Cardiac muscle cell (in vitro differentiated cells and primary cell): ENCODE measurements around the gene CEP290. TPM values are rescaled to one million over a fixed set of nuclear protein-coding genes. Genes with fewer than 3 reads are reported as not detected.

Experiments
- DNase-seq, 2 donors: peaks; one replicate each; pipeline versions ENCODE4 v3.0.0 to v3.0.0-alpha.2; 2010 to 2017; ENCODE audit warnings: low read depth in 1 of 2, low spot score in 1 of 2
- H3K27ac ChIP-seq: fragments of 200-600 bp; sonication (generic); 2 replicates; pipeline ENCODE4 v1.5.1; 2016
- H3K27me3 ChIP-seq: fragments of 200-600 bp; sonication (generic); 2 replicates; pipeline ENCODE4 v1.6.0; 2016; ENCODE audit warnings: control low read depth
- H3K36me3 ChIP-seq: fragments of 200-600 bp; sonication (generic); 2 replicates; pipeline ENCODE4 v1.5.1; 2016; ENCODE audit warnings: control low read depth
- H3K4me1 ChIP-seq: fragments of 200-600 bp; sonication (generic); 2 replicates; pipeline ENCODE4 v1.8.1; 2017; ENCODE audit warnings: low read depth, mild to moderate bottlenecking, mixed run types
- H3K4me3 ChIP-seq: fragments of 200-600 bp; sonication (generic); 2 replicates; pipeline ENCODE4 v1.5.1; 2016; ENCODE audit warnings: mild to moderate bottlenecking
- H3K9me3 ChIP-seq: fragments of 200-600 bp; sonication (generic); 2 replicates; pipeline ENCODE4 v1.5.1; 2017; ENCODE audit warnings: low read depth, mild to moderate bottlenecking, control low read depth
- CTCF ChIP-seq: IDR thresholded peaks from 2 replicates; pipeline ENCODE4 v1.5.1; 2012; ENCODE audit warnings: low read depth, mild to moderate bottlenecking, low read length
- polyA plus RNA-seq: library from polyadenylated mRNA; unstranded; fragments of >200 nt; fragmentation: Nextera tagmentation; extraction: Ambion mirVana; gene quantifications from 2 replicates; pipeline ENCODE4 v1.2.1, GENCODE V29; 2016
- total RNA-seq: library from RNA; depleted of rRNA; stranded (reverse); fragments of >200 nt; gene quantifications from 2 replicates; pipeline ENCODE4 v1.2.3, GENCODE V29; 2016

CEP290 gene
- total and polyA plus RNA-seq, 2 experiments from 2014 or later: 16.7 to 32.4 TPM

GRCh38 chr12:88156075-88156654, 14.3 kb upstream of the CEP290 start:
- no peak for DNase-seq
- H3K9me3 ChIP-seq: no peaks in the 10 kb centered on the region
- no peaks in the 10 kb centered on the region for H3K27me3 ChIP-seq
- no peak for TF ChIP-seq CTCF
- H3K4me1 ChIP-seq: no peaks in the 10 kb centered on the region
- no peak overlapping the region for H3K27ac ChIP-seq
- no peaks in the 10 kb centered on the region for H3K36me3 ChIP-seq
- no peak overlapping the region for H3K4me3 ChIP-seq

GRCh38 chr12:88153959-88154358, 12.1 kb upstream of the CEP290 start:
- no peaks in the 10 kb centered on the region for H3K27me3 ChIP-seq
- peak; percentile 23 to 73 for DNase-seq
- no peaks in the 10 kb centered on the region for H3K9me3 ChIP-seq
- no peak overlapping the region for H3K27ac ChIP-seq
- H3K4me1 ChIP-seq: no peaks in the 10 kb centered on the region
- H3K4me3 ChIP-seq: no peak overlapping the region
- no peaks in the 10 kb centered on the region for H3K36me3 ChIP-seq
- peak; percentile 38 for TF ChIP-seq CTCF

GRCh38 chr12:88150063-88150462, 8.2 kb upstream of the CEP290 start:
- no peak overlapping the region for H3K27ac ChIP-seq
- H3K27me3 ChIP-seq: no peaks in the 10 kb centered on the region
- no peak for DNase-seq
- H3K9me3 ChIP-seq: no peaks in the 10 kb centered on the region
- TF ChIP-seq CTCF: no peak
- H3K4me3 ChIP-seq: no peak overlapping the region
- no peaks in the 10 kb centered on the region for H3K4me1 ChIP-seq
- no peaks in the 10 kb centered on the region for H3K36me3 ChIP-seq

GRCh38 chr12:88145567-88146505, 3.9 kb upstream of the CEP290 start:
- no peak for TF ChIP-seq CTCF
- no peak for DNase-seq
- Histone ChIP-seq H3K4me3 (no peak overlapping the region), H3K36me3 (no peaks in the 10 kb centered on the region), H3K27me3 (no peaks in the 10 kb centered on the region), H3K27ac (no peak overlapping the region), H3K4me1 (peaks cover 2% of the 10 kb centered on the region), H3K9me3 (no peaks in the 10 kb centered on the region)

GRCh38 chr12:88144546-88145468, 2.9 kb upstream of the CEP290 start:
- no peak for TF ChIP-seq CTCF
- Histone ChIP-seq H3K27ac (no peak overlapping the region), H3K36me3 (no peaks in the 10 kb centered on the region), H3K4me1 (peaks cover 2% of the 10 kb centered on the region), H3K4me3 (no peak overlapping the region), H3K9me3 (no peaks in the 10 kb centered on the region), H3K27me3 (no peaks in the 10 kb centered on the region)
- no peak for DNase-seq
